DMS79 (cell line): ENCODE measurements around the gene CARMIL1.

Experiments
- DNase-seq: peaks from one replicate; lab custom pipeline; 2025; lab: John Stamatoyannopoulos, UW

Gene CARMIL1

DNA sequence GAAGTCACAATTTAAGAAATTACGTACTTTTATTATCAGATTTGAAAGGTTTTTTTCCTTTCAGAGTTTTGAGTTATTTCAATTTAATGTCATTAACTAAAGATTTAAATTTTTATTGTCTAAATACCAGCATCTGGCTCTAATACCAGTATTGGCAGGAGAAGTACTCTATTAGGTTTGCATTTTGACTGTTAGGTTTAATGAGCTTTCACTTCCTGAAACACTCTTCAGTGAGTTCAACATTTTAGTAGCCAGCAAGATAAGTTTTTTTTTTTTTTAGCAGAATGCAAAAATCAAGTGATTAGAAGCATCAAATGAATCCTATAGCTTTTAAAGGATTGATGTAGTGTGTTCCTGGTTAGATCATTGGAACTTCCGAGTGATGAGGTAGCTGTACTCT, 338.8 kb downstream of the CARMIL1 start:
- DNase-seq: no peak

DNA sequence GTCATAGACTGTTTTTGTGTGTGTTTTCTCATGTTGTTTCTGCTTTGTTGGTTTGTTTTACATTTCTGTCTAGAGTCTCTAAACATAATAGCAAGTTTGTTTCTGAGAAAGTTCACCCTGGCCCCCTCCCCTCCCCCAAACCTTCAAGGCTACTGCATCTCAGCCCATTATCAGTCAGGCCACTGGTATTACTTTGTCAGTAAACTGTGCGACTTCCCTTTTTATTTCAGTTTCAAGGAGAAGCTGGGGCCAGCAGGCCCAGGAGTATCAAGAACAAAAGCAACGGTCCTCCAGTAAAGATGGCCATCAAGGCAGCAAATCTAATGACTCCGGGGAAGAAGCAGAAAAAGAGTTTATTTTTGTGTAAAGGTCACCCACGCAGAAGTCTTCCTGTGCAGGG, 340.0 kb downstream of the CARMIL1 start:
- no peak for DNase-seq

DNA sequence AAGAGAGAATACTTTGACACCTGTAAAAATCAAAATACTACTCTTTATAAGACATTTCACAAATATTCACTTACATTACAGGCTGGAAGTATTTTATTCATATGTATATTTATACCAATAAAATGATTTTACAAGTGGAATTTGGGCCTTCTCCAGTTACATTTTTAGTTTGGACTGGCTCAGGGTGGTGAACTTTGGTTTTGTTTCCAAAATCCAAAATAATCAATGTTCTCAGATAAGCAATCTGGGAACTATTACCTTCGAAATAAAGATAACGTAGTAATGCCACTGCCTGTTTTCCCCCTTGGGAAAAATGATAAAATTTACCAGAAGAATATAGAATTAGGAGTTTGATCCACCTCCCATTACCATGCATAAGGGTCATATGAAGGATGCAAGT, 341.2 kb downstream of the CARMIL1 start:
- DNase-seq: no peak

DNA sequence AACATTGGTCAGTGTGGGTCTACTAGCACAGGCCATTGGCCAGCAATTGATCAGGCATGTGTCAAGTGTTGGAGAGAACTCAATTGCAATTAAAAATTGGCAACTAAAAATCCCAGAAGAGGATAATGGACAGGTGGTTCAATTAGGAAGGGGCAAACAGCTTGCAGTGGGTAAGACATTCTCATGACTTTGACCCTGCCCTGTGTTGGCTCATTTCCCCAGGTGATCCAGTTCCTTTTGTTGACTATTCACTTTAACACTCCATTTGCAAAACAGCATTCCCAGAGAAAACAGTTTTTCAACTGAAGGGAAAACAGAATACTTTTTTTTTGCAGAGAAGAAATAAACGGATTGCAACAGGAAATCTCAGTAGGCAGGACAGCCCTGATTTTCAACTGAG, 343.9 kb downstream of the CARMIL1 start:
- DNase-seq: no peak

DNA sequence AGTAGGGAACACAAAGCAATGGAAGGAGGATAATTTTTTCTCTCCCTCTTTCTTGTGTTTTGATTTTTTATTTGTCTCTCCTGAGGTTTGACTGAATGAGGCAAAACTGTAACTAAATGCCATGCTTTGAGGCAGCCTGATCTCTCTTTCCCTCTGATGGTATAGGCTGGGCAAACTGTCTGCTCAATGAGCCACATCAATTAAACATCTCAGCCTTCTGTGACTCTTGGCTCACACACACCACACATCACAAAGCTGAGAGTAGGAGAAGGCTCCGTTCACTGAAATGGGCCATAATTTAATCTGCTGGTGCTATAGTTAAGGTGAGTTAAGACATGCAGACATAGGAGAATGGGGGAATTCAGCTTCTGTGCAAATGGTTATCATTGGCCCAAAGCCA, 344.7 kb downstream of the CARMIL1 start:
- DNase-seq: no peak

DNA sequence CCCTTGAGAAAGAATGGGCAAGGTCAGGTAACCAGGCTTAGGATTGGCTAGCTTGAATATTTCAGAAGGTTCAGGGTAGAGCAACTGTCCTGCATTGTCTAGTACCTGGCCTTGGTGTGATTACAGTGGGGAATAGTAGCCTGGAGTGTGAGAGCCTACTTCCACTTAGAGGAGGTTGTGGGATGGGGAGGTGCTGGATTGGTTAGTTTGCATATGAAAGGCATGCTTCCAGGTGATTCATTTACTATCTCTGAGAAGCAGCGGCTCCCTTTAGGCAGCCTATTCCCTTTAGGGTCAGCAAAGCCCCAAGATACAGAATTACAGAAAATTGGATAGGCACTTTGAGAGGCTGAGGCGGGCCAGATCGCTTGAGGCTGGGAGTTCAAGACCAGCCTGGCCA, 347.8 kb downstream of the CARMIL1 start:
- DNase-seq: no peak

DNA sequence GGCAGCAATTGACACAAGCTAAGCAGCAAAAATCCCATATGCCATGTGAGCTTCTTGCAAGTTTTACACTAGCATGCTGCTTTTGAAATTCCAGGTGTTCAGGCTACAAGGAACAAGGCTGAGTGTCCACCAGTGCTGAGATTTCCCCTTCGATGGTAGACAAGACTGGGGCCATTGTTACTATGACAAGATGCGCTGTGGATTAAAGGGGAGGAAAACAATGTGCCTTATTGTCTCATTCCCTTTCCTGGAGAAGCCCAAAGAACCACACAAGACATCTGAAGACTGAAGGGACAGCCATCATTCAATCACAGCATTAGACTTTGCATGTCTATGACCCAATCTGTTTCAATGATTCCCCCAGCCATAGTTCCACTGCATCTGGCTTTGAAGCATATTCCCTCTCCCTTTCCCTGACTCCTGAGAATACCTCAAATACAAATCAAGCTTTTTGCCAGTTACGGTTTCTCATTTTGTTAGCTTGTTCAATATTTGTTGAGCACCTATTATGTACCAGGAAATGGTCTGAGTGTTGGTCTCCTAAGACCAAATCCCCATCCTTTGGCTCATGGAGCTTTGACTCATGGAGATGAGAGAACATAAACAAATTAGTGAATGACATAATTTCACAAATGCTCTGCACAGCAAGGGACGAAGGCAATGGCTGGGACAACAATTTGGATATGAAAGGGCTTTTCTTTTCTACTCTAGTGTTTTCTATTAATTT, 349.5 kb downstream of the CARMIL1 start:
- no peak for DNase-seq

DNA sequence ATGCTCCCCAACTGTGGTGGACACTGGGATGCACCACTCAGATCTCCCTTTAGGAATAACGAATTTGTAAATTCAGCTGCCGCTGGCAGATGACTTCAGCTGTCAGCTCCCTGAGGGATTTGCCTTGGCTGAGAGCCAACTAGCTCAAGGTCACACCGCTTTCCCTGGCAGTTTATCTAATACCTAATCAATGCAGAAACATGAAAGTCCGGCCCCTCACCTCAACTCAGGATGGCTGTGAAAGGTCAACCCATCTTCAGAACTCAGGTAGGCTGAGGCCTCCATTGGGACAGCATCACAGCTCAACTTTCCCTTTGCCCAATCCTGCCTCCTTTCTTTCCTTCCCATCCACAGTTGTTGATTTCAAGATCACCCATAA, 350.0 kb downstream of the CARMIL1 start:
- no peak for DNase-seq

DNA sequence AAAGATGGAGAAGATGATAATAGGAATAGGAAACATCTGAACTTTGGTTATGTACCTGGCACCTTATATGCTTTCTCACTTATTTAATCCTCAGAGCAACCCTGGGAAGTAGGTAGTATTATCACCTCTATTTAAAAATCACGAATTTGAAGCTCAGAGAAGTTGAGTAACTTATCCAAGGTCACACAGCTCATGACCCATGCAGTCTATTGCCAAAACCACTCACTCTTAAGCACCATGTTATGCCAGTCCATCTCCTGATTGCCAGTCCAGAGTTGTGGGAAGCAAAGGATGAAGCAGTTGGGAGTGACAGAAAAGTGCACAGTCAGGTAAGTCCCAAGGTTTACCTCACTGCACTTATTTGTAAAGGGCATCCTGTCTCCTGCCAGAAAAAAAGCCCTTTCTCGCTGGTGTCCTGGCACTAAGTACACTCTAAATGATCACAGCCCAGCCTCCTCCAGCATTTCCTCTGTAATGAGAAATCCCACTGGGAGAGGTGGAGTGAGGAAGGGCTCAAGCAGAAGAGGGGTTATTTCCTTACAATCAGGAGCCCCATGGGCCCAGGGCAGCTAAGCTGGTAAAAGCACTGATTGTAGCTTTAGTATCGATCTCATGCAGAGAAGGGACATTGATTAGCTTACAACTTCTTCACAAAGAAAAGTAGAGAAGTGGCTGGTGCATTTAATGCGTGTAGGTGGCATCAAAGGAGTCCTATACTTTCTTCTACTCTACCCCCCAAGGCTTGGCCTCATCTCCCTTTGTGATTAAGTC, 351.5 kb downstream of the CARMIL1 start:
- DNase-seq: no peak

DNA sequence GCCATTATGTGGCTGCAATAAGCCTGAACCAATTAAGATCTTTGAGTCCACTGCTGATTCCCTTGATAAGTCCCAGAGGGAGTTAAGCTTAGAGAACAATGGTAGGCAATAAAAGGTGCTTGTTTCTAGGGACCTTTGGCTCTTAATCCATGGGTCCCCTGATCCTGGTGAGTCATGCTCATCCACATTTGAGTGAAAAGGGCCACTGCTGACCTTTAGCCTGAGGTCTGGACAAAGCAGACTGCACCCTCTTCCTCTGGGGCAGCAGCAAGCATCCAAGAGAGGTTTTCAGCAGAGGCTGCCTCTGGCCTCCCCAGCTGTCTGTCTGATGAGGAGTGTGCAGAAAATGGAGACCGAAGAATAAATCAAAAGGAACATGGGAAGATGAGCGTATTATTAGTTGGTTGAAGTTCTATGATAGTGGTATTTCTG, 356.7 kb downstream of the CARMIL1 start:
- no peak for DNase-seq

DNA sequence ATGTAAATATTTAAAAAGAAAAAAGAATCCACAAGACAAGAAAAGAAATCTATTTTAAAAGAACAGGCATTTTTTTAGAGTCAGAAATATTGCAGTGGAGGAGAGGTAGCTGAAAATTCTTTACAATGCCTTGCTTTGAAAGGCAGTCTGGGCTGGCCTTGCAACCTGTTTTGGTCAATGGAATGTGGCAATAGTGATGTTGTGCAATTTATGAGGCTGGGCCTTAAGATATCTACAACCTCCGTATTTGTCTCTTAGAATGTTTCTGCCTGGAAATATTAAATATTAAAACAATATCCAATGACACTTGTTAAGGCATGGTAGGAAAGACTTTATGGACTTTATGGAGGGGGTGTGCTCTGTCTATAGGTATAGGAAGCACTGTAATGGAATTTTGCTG, 358.0 kb downstream of the CARMIL1 start:
- DNase-seq: no peak

DNA sequence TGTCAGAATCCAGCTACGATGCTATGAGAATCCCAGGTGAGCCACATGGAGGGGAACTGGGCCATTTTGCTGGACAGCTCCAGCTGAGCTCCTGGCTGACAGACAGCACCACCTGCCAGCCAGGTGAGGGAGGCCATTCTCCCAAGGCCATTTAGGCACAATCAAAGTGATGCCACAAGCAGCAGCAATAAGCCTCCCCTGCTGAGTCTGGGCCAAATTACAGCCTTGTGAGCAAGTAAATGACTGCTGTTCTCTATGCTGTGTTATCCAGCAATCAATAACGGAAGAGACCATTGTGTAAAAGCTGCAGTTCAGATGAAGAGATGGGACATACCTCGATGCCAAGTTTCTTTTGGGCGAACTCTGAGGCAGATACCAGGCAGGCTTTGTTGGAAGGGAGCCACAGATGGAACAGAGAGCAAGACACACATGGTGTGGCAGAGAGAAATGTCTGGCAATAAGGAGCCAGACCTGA, 358.8 kb downstream of the CARMIL1 start:
- DNase-seq: peak; percentile 33

DNA sequence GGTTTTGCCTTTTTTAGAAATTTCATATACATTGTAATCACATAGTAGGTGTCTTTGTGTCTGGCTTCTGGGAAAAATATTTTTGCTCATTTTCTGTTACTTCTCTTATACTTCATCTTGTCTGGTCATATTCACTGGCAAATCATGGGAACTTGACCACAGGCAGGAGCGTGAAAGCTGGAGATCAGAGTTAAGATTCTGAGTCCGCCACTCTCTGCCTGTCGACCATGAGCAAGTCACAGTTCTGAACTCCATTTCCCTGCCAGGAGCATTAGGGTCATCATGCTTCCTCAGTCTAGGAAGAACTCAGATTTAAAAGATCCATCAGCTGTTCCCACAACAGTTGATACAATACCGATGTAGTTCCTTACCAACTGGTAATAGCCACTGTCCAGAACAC, 360.5 kb downstream of the CARMIL1 start:
- DNase-seq: no peak

DNA sequence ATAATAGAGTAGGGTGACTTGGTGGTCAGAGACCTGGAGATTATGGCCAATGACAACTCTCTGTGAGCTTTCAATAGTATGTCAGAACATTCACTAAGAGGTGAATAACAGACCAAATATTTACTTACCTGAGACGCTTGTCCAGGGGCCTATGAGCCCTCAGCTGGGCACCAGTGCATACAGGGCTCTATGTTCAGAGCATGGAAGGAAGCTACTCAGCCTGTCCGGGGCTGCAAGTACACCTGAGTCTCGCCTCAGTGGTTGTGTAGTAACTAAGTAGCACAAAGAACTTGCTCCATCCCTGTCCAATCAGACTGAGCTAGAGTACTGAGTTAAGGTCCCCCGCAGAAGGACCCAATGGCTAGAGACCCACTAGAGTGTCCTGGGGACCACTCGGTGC, 361.3 kb downstream of the CARMIL1 start:
- DNase-seq: no peak

DNA sequence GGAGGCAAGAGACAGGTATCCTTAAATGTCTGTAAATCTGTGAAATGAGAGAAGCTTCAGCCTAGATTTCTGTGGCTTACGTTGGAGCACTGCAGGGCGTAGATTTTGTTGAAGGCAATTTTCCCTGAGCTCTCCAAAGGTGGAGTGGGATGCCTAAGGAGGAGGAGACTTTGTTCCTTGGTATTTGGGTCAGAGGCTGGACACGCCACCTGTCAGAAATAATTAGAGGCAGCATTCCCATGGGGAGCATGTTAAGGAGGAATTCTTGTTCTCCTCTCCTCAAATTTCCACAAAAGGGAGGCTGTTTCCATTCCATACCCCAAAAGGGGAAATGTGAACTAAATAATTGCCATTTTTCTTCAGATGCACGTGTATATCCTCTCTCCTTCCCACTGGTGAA, 361.7 kb downstream of the CARMIL1 start:
- no peak for DNase-seq

DNA sequence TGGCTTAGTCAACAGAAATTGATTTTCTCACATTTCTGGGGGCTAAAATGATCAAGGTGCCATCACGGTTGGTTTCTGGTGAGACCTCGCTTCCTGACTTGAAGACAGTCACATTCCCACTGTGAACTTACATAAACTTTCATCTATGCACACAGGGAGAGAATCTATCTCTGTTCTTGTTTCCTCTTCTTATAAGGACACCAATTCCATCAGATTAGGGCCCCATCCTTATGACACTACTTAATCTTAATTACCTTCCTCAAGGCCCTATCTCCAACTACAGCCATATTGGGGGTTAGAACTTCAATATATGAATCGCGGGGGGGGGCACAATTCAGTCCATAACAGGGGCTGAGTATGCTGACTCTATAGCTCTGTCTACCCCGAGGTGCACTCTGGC, 362.2 kb downstream of the CARMIL1 start:
- no peak for DNase-seq

DNA sequence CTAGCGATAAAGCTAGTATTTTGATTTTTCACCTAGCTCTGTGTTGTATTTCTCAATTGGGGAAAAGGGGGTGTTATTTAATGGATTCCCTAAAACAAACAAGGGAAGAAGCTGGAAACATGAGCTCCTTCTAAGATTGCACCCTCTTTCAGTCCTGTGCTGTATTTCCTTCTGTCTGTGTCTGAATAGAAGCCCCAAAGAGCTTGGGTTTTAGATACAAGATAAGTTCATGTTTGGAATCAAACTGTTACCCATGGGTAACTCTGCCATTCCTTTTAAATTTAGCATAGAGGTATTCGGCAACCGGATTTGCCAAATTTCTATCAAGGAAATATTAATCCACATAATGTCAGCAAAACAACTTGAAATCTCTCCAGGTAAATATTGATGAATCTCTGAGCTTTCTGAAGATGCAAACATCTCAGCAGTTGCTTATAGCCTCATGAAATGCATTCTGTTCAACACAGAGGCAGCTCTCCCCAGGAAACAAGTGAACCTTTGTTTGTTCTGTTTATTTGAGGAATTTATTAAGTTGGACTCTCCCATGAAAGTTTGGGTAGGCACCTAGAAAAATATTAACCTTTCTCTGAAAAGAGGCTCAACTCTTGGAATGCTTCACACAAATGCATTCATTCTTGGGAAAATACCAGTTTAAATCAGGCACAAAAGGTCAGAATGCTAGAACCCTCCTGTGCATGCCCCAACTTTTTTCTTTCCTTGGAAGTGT, 362.9 kb downstream of the CARMIL1 start:
- DNase-seq: no peak

DNA sequence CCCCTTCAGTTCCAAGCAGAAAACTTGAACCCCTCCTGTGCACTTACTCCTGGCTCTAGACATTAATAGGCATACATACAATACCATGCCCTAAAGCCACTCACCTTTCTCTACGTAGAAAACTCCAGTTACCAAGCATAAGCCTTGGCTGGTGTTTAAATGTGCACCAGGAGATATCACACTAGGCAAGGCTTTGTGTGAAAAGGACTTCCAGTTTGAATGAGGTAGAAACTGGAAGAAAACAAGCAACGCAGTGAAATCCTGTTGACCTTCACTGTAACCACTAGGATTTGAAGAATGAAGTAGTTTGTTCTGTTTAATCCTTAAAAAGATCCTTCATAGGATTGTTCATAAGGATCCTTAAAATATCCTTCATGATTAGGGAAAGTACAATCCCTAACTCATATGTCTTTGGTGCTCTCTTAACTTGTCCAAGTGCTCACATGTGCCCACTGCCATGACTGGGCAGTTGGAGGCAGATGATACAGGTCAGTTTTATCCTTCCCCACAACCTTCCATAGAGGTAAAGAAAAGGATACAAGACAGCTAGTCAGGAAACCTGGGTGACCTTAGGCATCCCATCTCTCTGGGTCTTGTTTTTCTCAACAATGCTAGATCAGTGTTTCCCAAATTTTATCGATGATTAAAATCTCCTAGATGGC, 363.6 kb downstream of the CARMIL1 start:
- no peak for DNase-seq

DNA sequence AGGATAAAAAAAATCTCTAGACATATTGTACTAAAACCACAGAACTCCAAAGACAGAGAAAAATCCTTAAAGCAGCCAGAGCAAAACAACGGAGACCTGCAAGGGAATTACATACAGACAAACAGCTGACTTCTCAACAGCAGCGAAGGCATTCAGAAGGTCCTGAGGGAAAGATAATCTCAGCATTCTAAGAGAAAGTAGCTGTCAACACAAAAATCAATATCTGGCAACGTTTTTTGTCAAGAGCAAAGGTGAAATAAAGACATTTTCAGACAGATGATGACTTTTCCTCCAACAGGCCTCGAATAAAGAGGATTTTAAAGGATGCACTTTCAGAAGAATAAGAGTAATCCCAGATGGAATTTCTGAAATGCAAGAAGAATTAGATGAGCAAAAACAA, 366.7 kb downstream of the CARMIL1 start:
- no peak for DNase-seq

DNA sequence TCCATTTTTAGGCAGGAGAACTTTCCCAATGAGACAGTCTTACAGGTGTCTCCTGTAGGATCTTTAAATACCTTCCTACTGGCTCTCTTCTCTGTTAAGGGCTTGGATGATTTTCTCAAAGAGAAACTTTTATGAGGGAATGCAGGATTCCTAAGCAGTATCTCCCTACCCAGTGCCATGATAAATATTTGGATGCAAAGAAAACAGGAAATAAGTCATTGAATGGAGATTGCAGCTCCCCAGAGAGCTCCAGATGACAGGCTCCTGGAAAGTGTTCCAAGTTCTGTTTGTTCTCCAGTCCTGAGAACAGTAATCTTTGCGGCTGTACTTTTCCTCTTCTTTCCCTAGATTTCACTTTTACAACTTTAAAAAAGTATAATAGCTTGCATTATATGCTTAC, 370.4 kb downstream of the CARMIL1 start:
- no peak for DNase-seq

DNA sequence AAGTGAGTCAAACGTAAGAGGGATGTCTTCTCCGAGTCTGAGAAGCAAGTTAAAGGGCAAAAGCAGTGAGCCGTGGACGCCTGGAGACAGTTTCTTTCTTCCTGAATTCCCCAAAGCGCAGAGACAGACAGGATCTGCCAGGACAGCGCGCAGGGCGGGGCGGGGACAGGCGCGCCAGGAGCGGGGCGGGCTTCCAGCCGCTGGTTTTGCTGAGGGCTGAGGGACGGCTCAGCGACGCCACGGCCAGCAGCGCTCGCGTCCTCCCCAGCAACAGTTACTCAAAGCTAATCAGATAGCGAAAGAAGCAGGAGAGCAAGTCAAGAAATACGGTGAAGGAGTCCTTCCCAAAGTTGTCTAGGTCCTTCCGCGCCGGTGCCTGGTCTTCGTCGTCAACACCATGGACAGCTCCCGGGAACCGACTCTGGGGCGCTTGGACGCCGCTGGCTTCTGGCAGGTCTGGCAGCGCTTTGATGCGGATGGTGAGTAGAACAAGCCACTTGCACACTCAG, 372.9 kb downstream of the CARMIL1 start, which contains the start of gene SCGN:
TSS of gene SCGN (plus strand) at position 209 of the 509 bp plus-strand sequence. CDS start at position 398, 189 bp downstream.
- DNase-seq: peak; percentile 17

DNA sequence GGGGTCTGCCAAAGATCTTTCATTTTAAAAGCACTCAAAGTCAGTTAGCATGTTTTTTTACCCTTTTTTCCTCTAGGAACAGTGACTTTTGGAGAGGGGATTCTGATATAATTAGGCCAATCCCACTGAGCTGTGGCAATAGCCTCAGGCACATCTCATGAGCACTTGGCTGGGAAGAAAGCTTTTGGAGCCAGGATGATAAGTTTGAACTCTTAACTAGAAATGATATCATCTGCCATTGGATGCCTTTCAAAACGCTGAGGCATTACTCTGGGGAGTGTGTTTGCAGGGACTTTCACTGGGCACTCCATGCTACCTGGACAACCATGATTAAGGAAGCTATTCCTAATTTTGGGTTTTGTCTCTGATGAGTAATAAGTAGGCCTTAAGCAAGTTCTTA, 376.5 kb downstream of the CARMIL1 start:
- DNase-seq: peak; percentile 76
